H9 (cell line): ENCODE results near the gene C1QTNF1. TPM values are rescaled to one million over a fixed set of nuclear protein-coding genes. Genes with fewer than 3 reads are reported as not detected.

Experiments
- DNase-seq: peaks from one replicate; pipeline ENCODE4 v3.0.0-alpha.2; 2017
- H2AFZ ChIP-seq: one replicate; pipeline ENCODE4 v1.6.1; 2013; ENCODE audit warnings: mild to moderate bottlenecking, low read length, control low read depth, moderate library complexity
- H2AK5ac ChIP-seq: 2 replicates; pipeline ENCODE4 v1.6.1; 2013; ENCODE audit warnings: low read length, control low read depth, mixed read lengths; ENCODE audit not compliant: insufficient read length
- H2BK120ac ChIP-seq: one replicate; pipeline ENCODE4 v1.6.1; 2013; ENCODE audit warnings: low read depth, mild to moderate bottlenecking, low read length, control low read depth, inconsistent platforms; ENCODE audit not compliant: poor library complexity, severe bottlenecking
- H2BK12ac ChIP-seq: 2 replicates; pipeline ENCODE4 v1.6.1; 2013; ENCODE audit warnings: low read length, control low read depth, mixed read lengths, low read depth; ENCODE audit not compliant: insufficient read length
- H2BK15ac ChIP-seq: 2 replicates; pipeline ENCODE4 v1.6.1; 2013; ENCODE audit warnings: low read depth, low read length, control low read depth
- H2BK20ac ChIP-seq: one replicate; pipeline ENCODE4 v1.6.1; 2013; ENCODE audit warnings: low read depth, mild to moderate bottlenecking, low read length, control low read depth, inconsistent platforms; ENCODE audit not compliant: poor library complexity, severe bottlenecking
- H2BK5ac ChIP-seq: 2 replicates; pipeline ENCODE4 v1.6.1; 2013; ENCODE audit warnings: low read length, control low read depth, mixed read lengths; ENCODE audit not compliant: insufficient read length
- H3K14ac ChIP-seq: 2 replicates; pipeline ENCODE4 v1.6.1; 2013; ENCODE audit warnings: low read length, control low read depth; ENCODE audit not compliant: insufficient read depth
- H3K18ac ChIP-seq: 2 replicates; pipeline ENCODE4 v1.6.1; 2013; ENCODE audit warnings: low read depth, mild to moderate bottlenecking, mixed read lengths, low read length, control low read depth; ENCODE audit not compliant: insufficient read length
- H3K23ac ChIP-seq: 2 replicates; pipeline ENCODE4 v1.6.1; 2013; ENCODE audit warnings: low read length, control low read depth, mixed read lengths, low read depth; ENCODE audit not compliant: insufficient read length
- H3K23me2 ChIP-seq: 2 replicates; pipeline ENCODE4 v1.6.1; 2013; ENCODE audit warnings: low read depth, mild to moderate bottlenecking, mixed read lengths, low read length, control low read depth; ENCODE audit not compliant: insufficient read length, poor library complexity, severe bottlenecking
- H3K27ac ChIP-seq: 2 replicates; pipeline ENCODE4 v1.5.1; 2013; ENCODE audit warnings: low read length, control low read depth, mixed read lengths, low read depth; ENCODE audit not compliant: insufficient read length
- H3K27me3 ChIP-seq: 2 replicates; pipeline ENCODE4 v1.6.1; 2013; ENCODE audit warnings: low read length, control low read depth, inconsistent platforms; ENCODE audit not compliant: insufficient read depth
- H3K4ac ChIP-seq: 2 replicates; pipeline ENCODE4 v1.6.1; 2013; ENCODE audit warnings: low read depth, mild to moderate bottlenecking, control low read depth, inconsistent platforms, low read length, moderate library complexity
- H3K4me1 ChIP-seq: 2 replicates; pipeline ENCODE4 v1.6.1; 2013; ENCODE audit warnings: low read length, control low read depth, inconsistent platforms; ENCODE audit not compliant: insufficient read depth
- H3K4me2 ChIP-seq: 2 replicates; pipeline ENCODE4 v1.6.1; 2013; ENCODE audit warnings: low read length, control low read depth, mixed read lengths; ENCODE audit not compliant: insufficient read length, insufficient read depth
- H3K56ac ChIP-seq: 2 replicates; pipeline ENCODE4 v1.6.1; 2013; ENCODE audit warnings: low read depth, mild to moderate bottlenecking, mixed read lengths, low read length, control low read depth; ENCODE audit not compliant: insufficient read length
- H3K79me1 ChIP-seq: 2 replicates; pipeline ENCODE4 v1.6.1; 2013; ENCODE audit warnings: low read depth, mild to moderate bottlenecking, moderate library complexity, low read length, control low read depth, inconsistent platforms; ENCODE audit not compliant: insufficient read depth, poor library complexity, severe bottlenecking
- H3K79me2 ChIP-seq: 2 replicates; pipeline ENCODE4 v1.6.1; 2013; ENCODE audit warnings: low read length, control low read depth, inconsistent platforms; ENCODE audit not compliant: insufficient read depth
- H3K9ac ChIP-seq: 2 replicates; pipeline ENCODE4 v1.6.1; 2013; ENCODE audit warnings: low read length, control low read depth, mixed read lengths; ENCODE audit not compliant: insufficient read length; ENCODE audit errors: extremely low read depth
- H3K9me3 ChIP-seq: one replicate; pipeline ENCODE4 v1.6.1; 2013; ENCODE audit warnings: low read depth, low read length, inconsistent platforms; ENCODE audit not compliant: control insufficient read depth
- H3T11ph ChIP-seq: one replicate; pipeline ENCODE4 v1.6.1; 2013; ENCODE audit warnings: mild to moderate bottlenecking, low read length, control low read depth, inconsistent platforms
- H4K20me1 ChIP-seq: one replicate; pipeline ENCODE4 v1.6.1; 2013; ENCODE audit not compliant: control insufficient read depth, insufficient read length, insufficient read depth
- H4K5ac ChIP-seq: 2 replicates; pipeline ENCODE4 v1.6.1; 2013; ENCODE audit warnings: low read depth, mild to moderate bottlenecking, mixed read lengths, low read length, control low read depth; ENCODE audit not compliant: insufficient read length
- H4K8ac ChIP-seq: replicated peaks from 2 replicates; pipeline ENCODE4 v1.6.1; 2013; ENCODE audit warnings: low read length, control low read depth, mixed read lengths, low read depth; ENCODE audit not compliant: insufficient read length
- H4K91ac ChIP-seq: 2 replicates; pipeline ENCODE4 v1.6.1; 2013; ENCODE audit warnings: low read depth, mild to moderate bottlenecking, moderate library complexity, mixed read lengths, low read length, control low read depth; ENCODE audit not compliant: insufficient read length
- H3K27ac Mint-ChIP-seq, 3 experiments: 2 replicates in 2 of 3; 3 replicates in 1 of 3; pipeline ENCODE4 v1.8.0; 2020 to 2021; ENCODE audit warnings: mixed read lengths in 3 of 3, mild to moderate bottlenecking in 1 of 3, moderate library complexity in 1 of 3
- H3K27me3 Mint-ChIP-seq: 2 replicates; pipeline ENCODE4 v1.8.0; 2021; ENCODE audit warnings: low read depth, mild to moderate bottlenecking, moderate library complexity, mixed read lengths
- H3K36me3 Mint-ChIP-seq, 3 experiments: 2 replicates in 2 of 3; 3 replicates in 1 of 3; pipeline ENCODE4 v1.8.0; 2020 to 2021; ENCODE audit warnings: low read depth in 3 of 3, mixed read lengths in 3 of 3; ENCODE audit not compliant: insufficient read depth in 1 of 3
- H3K4me1 Mint-ChIP-seq, 2 experiments: 2 replicates each; pipeline ENCODE4 v1.8.0; 2020; ENCODE audit warnings: mixed read lengths in 2 of 2
- H3K4me3 Mint-ChIP-seq, 2 experiments: 2 replicates in 1 of 2; 3 replicates in 1 of 2; pipeline ENCODE4 v1.8.0; 2020 to 2021; ENCODE audit warnings: mild to moderate bottlenecking in 2 of 2, mixed read lengths in 2 of 2, moderate library complexity in 1 of 2
- H3K9me3 Mint-ChIP-seq, 2 experiments: 2 replicates in 1 of 2; 3 replicates in 1 of 2; pipeline ENCODE4 v1.8.0; 2020; ENCODE audit warnings: mild to moderate bottlenecking in 2 of 2, mixed read lengths in 2 of 2, moderate library complexity in 1 of 2
- WGBS: extraction: QIAGEN DNeasy Blood & Tissue Kit; methylation state at CpG from one replicate; pipeline ENCODE4 v1.1.7; 2013; ENCODE audit warnings: missing lambda C conversion rate, low lambda C conversion rate, mixed read lengths; ENCODE audit not compliant: insufficient read length; ENCODE audit errors: extremely low coverage; 5-methylcytosine and 5-hydroxymethylcytosine counted together
- total RNA-seq: library from RNA; stranded (reverse); gene quantifications from 2 replicates; pipeline ENCODE4 v1.2.1, GENCODE V29; 2021
- TF ChIP-seq, protein P1 (sequence below): fragments of 200-600 bp; sonication (generic); conservative IDR thresholded peaks from 3 replicates; pipeline ENCODE4 v1.8.0; 2021; ENCODE audit warnings: antibody characterized with exemption, mild to moderate bottlenecking

Gene C1QTNF1
- total RNA-seq, 1 experiment from 2014 or later, result 0.96 TPM

DNA sequence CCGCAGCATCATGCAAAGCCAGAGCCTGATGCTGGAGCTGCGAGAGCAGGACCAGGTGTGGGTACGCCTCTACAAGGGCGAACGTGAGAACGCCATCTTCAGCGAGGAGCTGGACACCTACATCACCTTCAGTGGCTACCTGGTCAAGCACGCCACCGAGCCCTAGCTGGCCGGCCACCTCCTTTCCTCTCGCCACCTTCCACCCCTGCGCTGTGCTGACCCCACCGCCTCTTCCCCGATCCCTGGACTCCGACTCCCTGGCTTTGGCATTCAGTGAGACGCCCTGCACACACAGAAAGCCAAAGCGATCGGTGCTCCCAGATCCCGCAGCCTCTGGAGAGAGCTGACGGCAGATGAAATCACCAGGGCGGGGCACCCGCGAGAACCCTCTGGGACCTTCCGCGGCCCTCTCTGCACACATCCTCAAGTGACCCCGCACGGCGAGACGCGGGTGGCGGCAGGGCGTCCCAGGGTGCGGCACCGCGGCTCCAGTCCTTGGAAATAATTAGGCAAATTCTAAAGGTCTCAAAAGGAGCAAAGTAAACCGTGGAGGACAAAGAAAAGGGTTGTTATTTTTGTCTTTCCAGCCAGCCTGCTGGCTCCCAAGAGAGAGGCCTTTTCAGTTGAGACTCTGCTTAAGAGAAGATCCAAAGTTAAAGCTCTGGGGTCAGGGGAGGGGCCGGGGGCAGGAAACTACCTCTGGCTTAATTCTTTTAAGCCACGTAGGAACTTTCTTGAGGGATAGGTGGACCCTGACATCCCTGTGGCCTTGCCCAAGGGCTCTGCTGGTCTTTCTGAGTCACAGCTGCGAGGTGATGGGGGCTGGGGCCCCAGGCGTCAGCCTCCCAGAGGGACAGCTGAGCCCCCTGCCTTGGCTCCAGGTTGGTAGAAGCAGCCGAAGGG is 24.2 kb downstream of the C1QTNF1 start:
- no peak overlapping the region for H2BK120ac ChIP-seq
- no peak overlapping the region for H3K23ac ChIP-seq
- H3K27me3 ChIP-seq, result no peaks in the 10 kb centered on the region
- Mint-ChIP-seq H3K4me3 (no peak overlapping the region), H3K27me3 (peaks cover 75% of the 10 kb centered on the region), H3K4me1 (peaks cover 0 to 14% of the 10 kb centered on the region in 2 experiments; a peak in 2 of 4 replicates), H3K9me3 (peaks cover 14 to 15% of the 10 kb centered on the region in 2 experiments), H3K36me3 (peaks cover 0 to 3% (median 0%) of the 10 kb centered on the region in 3 experiments; a peak in 1 of 7 replicates), H3K27ac (no peak overlapping the region)
- TF ChIP-seq, protein P1, sequence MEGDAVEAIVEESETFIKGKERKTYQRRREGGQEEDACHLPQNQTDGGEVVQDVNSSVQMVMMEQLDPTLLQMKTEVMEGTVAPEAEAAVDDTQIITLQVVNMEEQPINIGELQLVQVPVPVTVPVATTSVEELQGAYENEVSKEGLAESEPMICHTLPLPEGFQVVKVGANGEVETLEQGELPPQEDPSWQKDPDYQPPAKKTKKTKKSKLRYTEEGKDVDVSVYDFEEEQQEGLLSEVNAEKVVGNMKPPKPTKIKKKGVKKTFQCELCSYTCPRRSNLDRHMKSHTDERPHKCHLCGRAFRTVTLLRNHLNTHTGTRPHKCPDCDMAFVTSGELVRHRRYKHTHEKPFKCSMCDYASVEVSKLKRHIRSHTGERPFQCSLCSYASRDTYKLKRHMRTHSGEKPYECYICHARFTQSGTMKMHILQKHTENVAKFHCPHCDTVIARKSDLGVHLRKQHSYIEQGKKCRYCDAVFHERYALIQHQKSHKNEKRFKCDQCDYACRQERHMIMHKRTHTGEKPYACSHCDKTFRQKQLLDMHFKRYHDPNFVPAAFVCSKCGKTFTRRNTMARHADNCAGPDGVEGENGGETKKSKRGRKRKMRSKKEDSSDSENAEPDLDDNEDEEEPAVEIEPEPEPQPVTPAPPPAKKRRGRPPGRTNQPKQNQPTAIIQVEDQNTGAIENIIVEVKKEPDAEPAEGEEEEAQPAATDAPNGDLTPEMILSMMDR, result no peak
- H3K79me2 ChIP-seq, result no peaks in the 10 kb centered on the region
- H4K91ac ChIP-seq, result no peak overlapping the region
- H4K5ac ChIP-seq, result no peak overlapping the region
- H4K8ac ChIP-seq, result no peak overlapping the region
- whole genome bisulfite sequencing, result no CpG with 5 or more reads among the region's 41 CpGs
- no peaks in the 10 kb centered on the region for H3K9me3 ChIP-seq
- H2BK15ac ChIP-seq, result no peak overlapping the region
- H2BK12ac ChIP-seq, result no peak overlapping the region
- H4K20me1 ChIP-seq, result peaks cover 1% of the 10 kb centered on the region
- no peak overlapping the region for H3K9ac ChIP-seq
- no peak overlapping the region for H2AFZ ChIP-seq
- no peak overlapping the region for H3K4me2 ChIP-seq
- no peak overlapping the region for H3K4ac ChIP-seq
- DNase-seq, result no peak
- H2AK5ac ChIP-seq, result no peak overlapping the region
- no peak overlapping the region for H3K56ac ChIP-seq
- no peak overlapping the region for H3K14ac ChIP-seq
- no peak overlapping the region for H2BK5ac ChIP-seq
- H3K4me1 ChIP-seq, result no peaks in the 10 kb centered on the region
- no peaks in the 10 kb centered on the region for H3K23me2 ChIP-seq
- no peak overlapping the region for H3K18ac ChIP-seq
- H3K79me1 ChIP-seq, result no peaks in the 10 kb centered on the region
- no peak overlapping the region for H3T11ph ChIP-seq
- H3K27ac ChIP-seq, result no peak overlapping the region
- no peak overlapping the region for H2BK20ac ChIP-seq
